ENCODE results near the gene MSX1.
A peak's percentile ranks its signal among the peaks of the same experiment; 100 is the strongest.

The MSX1 gene

GRCh38 chr4:4875147-4875546 is 15.7 kb downstream of the MSX1 start:
- H3K9ac ChIP-seq, result no peak overlapping the region
- H3K79me2 ChIP-seq (ENCODE audit: insufficient read depth, low read depth), result no peaks in the 10 kb centered on the region
- H3K27ac ChIP-seq, result no peak overlapping the region
- H3K4me1 ChIP-seq (ENCODE audit: low read depth, poor library complexity, severe bottlenecking), result no peaks in the 10 kb centered on the region
- H2AFZ ChIP-seq (ENCODE audit: low read depth), result no peak overlapping the region
- TF ChIP-seq CTCF (conservative IDR thresholded peaks at IDR 0.05; ENCODE audit: low read depth, low read length), result no peak
- H3K27me3 ChIP-seq (ENCODE audit: insufficient read depth, low read depth), result peaks cover 15% of the 10 kb centered on the region
- H4K20me1 ChIP-seq (ENCODE audit: insufficient read depth), result no peaks in the 10 kb centered on the region
- H3K36me3 ChIP-seq (ENCODE audit: insufficient read depth), result no peaks in the 10 kb centered on the region
- no peak overlapping the region for H3K4me2 ChIP-seq
- H3K4me3 ChIP-seq (IDR thresholded peaks at IDR 0.05; ENCODE audit: insufficient read depth, low read depth, low read length), result no peak overlapping the region

DNA sequence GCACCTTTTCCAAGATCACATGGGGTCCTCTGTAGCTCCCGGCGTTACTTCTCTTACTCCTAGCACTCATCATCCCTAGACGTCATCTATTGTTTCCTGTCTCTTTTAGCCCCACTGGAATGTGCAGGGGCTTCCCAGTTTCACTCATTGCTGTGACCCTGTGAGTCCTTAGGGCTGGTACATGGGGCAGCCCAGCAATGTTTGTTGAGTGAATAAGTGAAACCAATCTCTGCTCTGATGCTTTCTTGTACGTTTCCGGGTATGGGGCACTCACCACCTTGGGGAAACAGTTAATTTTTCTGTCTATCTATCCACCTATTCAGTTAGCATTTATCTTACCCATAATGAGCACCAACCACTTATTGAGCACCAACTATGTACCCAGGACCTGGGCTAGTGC is 16.1 kb downstream of the MSX1 start:
- H3K4me1 ChIP-seq (ENCODE audit: low read depth, poor library complexity, severe bottlenecking), result peaks cover 2% of the 10 kb centered on the region
- no peak overlapping the region for H3K4me2 ChIP-seq
- H2AFZ ChIP-seq (ENCODE audit: low read depth), result no peak overlapping the region
- H3K36me3 ChIP-seq (ENCODE audit: insufficient read depth), result no peaks in the 10 kb centered on the region
- H3K27me3 ChIP-seq (ENCODE audit: insufficient read depth, low read depth), result peaks cover 10% of the 10 kb centered on the region
- H3K27ac ChIP-seq, result no peak overlapping the region
- no peaks in the 10 kb centered on the region for H4K20me1 ChIP-seq (ENCODE audit: insufficient read depth)
- H3K79me2 ChIP-seq (ENCODE audit: insufficient read depth, low read depth), result no peaks in the 10 kb centered on the region
- no peak for TF ChIP-seq CTCF (conservative IDR thresholded peaks at IDR 0.05; ENCODE audit: low read depth, low read length)
- no peak overlapping the region for H3K4me3 ChIP-seq (IDR thresholded peaks at IDR 0.05; ENCODE audit: insufficient read depth, low read depth, low read length)
- H3K9ac ChIP-seq, result no peak overlapping the region

- H3K79me2 ChIP-seq (ENCODE audit: insufficient read depth, low read depth), result no peaks in the 10 kb centered on the region
- H3K4me3 ChIP-seq (IDR thresholded peaks at IDR 0.05; ENCODE audit: insufficient read depth, low read depth, low read length), result no peak overlapping the region
- no peak overlapping the region for H2AFZ ChIP-seq (ENCODE audit: low read depth)
- H4K20me1 ChIP-seq (ENCODE audit: insufficient read depth), result no peaks in the 10 kb centered on the region
- H3K9ac ChIP-seq, result no peak overlapping the region
- H3K27me3 ChIP-seq (ENCODE audit: insufficient read depth, low read depth), result peaks cover under 1% of the 10 kb centered on the region; the same call in 1 of the 2 replicates
- TF ChIP-seq CTCF (conservative IDR thresholded peaks at IDR 0.05; ENCODE audit: low read depth, low read length), result no peak
- no peaks in the 10 kb centered on the region for H3K36me3 ChIP-seq (ENCODE audit: insufficient read depth)
- no peak overlapping the region for H3K27ac ChIP-seq
- H3K4me2 ChIP-seq, result no peak overlapping the region
- peaks cover 11% of the 10 kb centered on the region for H3K4me1 ChIP-seq (ENCODE audit: low read depth, poor library complexity, severe bottlenecking)
Observed at GRCh38 chr4:4876945-4877661, 17.6 kb downstream of the MSX1 start.

DNA sequence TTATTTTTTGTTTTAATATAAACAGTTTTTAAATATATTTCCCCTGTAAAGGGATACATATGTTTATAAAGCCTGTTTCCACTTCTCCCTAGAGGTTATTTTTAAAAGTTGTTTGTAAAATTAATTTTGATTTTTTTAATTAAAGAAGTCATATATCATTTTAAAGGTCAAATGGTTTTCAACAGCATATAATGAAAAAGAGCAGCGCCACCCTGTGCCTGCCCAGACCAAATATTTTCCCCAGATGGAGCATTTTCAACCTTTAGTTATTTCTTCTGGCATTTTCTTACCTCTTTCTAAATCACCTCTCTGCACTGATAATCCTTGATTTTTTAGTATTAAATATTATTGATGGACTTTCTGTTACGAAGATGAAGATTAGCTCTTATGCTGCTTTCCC is 21.0 kb downstream of the MSX1 start:
- peak; percentile 51; the same call in 1 of the 2 replicates for TF ChIP-seq CTCF (conservative IDR thresholded peaks at IDR 0.05; ENCODE audit: low read depth, low read length)
- Histone ChIP-seq H3K27ac (no peak overlapping the region), H3K79me2 (ENCODE audit: insufficient read depth, low read depth) (no peaks in the 10 kb centered on the region), H3K4me2 (no peak overlapping the region), H3K27me3 (ENCODE audit: insufficient read depth, low read depth) (no peaks in the 10 kb centered on the region), H3K9ac (no peak overlapping the region), H3K4me3 (IDR thresholded peaks at IDR 0.05; ENCODE audit: insufficient read depth, low read depth, low read length) (no peak overlapping the region), H3K4me1 (ENCODE audit: low read depth, poor library complexity, severe bottlenecking) (peaks cover 11% of the 10 kb centered on the region), H4K20me1 (ENCODE audit: insufficient read depth) (no peaks in the 10 kb centered on the region), H2AFZ (ENCODE audit: low read depth) (no peak overlapping the region), H3K36me3 (ENCODE audit: insufficient read depth) (no peaks in the 10 kb centered on the region)
